NCI-H1417 treated with DMSO at 0.1 percent for 48 hours (cell line): Measurements from ENCODE around the gene ERGIC1.

Experiments used
- DNase-seq: peaks from one replicate; lab custom pipeline; 2025; lab: John Stamatoyannopoulos, UW

Gene ERGIC1

DNA sequence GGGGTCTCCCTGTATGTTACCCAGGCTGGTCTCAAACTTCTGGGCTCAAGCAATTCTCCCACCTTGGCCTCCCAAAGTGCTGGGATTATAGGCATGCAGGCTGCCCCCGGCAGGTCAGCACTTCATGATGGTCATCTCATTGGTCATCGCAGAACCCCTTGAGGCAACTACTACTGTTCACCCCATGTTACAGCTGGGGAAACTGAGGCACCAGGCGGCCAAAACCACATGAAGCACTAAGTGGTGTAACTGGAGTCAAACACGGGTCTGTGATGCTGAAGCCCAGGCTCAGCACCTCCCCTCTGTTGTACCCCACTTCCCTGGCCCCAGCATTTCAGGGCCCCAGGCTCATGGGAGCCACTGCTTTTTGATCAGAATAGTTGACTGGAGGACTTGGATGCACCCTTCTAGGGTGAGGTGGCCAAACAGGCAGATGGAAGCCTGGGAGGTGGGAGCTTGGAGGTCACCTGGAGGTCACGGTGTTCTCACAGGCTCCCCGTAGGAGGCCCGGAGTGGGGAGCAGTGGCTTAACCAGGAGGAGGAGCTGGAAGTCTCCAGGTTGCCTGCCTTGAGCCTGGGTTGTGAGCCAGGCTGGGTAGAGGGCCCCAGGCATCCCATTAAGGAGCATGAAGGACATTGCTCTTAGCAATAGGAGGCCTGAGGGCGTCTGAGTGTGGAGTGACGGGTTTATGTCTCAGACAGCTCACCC is 67.9 kb downstream of the ERGIC1 start:
- DNase-seq, result no peak

GRCh38 chr5:172902497-172903472 is 68.7 kb downstream of the ERGIC1 start:
- no peak for DNase-seq

DNA sequence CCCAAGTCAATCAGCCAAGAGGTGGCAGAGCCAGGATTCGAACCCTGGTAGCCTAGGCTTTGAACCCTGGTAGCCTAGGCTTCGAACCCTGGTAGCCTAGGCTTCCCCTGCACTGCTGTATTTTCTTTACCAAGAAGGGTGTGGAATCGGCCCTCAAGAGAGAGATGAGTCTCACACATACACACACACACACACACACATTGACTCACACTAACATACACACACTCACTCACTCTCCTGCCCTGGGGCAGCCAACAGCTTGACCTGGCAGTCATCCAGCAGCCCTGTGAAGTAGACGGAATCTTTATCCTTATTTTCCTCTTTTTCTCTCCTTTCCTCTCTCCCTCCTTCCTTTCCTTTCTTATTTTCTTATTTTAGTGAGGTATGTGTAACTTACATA is 69.7 kb downstream of the ERGIC1 start:
- no peak for DNase-seq

- no peak for DNase-seq
Measured at GRCh38 chr5:172904312-172904642, 70.2 kb downstream of the ERGIC1 start.

DNA sequence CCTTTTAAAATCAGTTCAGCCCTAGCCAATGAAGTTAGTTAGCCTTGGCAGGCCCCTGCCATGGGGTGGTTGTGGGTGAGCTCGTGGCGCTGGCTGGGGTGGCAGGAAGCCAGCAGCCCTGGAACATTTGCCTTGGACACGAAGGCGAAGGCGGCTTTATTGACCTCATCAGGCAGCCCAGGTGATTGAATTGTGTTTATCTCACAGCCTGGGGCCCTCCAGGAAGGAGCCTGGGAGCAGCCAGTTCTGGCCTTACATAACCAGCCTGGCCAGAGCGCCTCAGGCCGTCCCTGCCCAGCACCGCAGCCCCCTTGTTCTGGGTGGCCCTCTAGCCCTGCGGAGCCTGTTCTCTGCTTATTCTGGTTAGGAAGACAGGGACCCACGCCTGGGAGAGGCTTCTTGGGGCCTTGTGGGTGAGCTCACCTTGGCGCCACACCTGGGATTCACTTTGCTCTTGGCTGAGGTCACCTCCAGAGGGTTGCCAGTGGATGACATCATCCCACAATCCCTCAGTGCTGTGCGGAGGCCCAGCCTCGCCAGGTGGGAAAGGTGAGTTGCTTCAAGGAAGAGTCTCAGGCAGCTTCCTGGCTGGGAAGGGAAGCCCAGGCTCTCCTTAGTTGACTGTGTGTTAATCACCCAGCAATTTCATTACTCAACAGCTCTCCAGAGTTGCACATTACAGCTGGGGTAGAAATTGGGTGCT is 70.7 kb downstream of the ERGIC1 start:
- DNase-seq, result no peak

GRCh38 chr5:172905346-172906140 is 71.5 kb downstream of the ERGIC1 start:
- no peak for DNase-seq

- DNase-seq, result no peak
Measured at GRCh38 chr5:172906436-172906835, 72.4 kb downstream of the ERGIC1 start.

DNA sequence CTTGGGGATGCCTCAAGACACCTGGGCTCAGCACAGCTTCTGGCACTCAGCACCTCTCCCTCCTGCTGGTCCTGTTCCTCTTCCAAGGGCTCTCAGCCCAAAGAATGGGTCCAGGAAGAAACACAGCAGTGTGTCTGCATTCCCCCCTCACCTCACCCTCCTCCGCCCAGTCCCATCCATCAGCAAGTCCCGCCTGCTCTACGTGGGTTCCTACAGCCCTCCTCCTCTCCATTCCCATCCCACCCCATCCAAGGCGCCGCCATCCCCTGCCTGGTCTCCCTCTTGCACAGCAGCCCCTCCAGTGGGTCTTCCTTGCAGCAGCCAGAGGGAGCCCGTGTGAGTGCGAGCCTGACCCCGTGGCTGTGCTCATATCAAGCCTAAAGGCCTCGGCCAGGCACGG is 72.8 kb downstream of the ERGIC1 start:
- no peak for DNase-seq

DNA sequence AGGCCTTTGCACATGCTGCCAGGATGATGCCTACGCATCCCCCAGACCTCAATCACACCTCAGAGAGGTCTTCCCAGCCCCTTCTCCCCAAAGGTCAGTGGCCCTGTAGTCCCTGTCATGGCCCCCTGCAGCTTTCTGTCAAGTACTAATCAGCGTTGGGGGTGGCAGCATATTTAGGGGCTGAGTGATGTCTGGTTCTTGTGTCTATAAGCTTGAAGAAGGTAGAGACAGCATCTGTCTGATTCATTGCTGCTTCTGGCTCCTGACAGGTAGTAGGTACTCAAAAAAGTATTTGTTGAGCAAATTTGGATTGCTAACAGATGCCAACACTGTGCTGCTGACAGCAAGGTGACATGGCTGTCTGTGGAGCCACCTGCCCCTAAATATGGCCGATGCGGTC is 73.6 kb downstream of the ERGIC1 start:
- DNase-seq, result no peak

DNA sequence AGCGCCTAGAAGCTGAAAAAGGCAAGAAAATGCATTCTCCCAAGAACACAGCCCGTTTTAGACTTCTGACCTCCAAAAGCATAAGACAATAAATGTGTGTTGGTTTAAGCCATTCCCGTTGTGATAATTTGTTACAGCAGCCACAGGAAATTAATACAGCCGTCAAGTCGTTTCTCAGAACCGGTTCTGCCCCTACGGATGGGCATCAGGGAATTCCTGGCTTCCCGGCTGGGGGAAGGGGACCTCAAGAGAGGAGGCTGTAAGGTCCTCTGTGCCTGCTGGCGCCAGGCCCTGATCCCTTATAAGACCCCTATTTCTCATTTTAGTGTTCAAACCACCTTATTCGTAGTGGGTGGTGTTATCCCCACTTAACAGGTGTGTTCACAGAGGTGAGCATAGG is 74.6 kb downstream of the ERGIC1 start:
- DNase-seq, result no peak

GRCh38 chr5:172909931-172910502 is 76.0 kb downstream of the ERGIC1 start:
- DNase-seq, result no peak

- DNase-seq, result no peak
Measured at GRCh38 chr5:172910828-172911627, 77.0 kb downstream of the ERGIC1 start.

GRCh38 chr5:172911628-172911880 is 77.5 kb downstream of the ERGIC1 start:
- no peak for DNase-seq

GRCh38 chr5:172911976-172912375 is 77.9 kb downstream of the ERGIC1 start:
- no peak for DNase-seq

GRCh38 chr5:172913117-172913850 is 79.2 kb downstream of the ERGIC1 start:
- no peak for DNase-seq

- no peak for DNase-seq
Measured at GRCh38 chr5:172915514-172915913, 81.5 kb downstream of the ERGIC1 start.

DNA sequence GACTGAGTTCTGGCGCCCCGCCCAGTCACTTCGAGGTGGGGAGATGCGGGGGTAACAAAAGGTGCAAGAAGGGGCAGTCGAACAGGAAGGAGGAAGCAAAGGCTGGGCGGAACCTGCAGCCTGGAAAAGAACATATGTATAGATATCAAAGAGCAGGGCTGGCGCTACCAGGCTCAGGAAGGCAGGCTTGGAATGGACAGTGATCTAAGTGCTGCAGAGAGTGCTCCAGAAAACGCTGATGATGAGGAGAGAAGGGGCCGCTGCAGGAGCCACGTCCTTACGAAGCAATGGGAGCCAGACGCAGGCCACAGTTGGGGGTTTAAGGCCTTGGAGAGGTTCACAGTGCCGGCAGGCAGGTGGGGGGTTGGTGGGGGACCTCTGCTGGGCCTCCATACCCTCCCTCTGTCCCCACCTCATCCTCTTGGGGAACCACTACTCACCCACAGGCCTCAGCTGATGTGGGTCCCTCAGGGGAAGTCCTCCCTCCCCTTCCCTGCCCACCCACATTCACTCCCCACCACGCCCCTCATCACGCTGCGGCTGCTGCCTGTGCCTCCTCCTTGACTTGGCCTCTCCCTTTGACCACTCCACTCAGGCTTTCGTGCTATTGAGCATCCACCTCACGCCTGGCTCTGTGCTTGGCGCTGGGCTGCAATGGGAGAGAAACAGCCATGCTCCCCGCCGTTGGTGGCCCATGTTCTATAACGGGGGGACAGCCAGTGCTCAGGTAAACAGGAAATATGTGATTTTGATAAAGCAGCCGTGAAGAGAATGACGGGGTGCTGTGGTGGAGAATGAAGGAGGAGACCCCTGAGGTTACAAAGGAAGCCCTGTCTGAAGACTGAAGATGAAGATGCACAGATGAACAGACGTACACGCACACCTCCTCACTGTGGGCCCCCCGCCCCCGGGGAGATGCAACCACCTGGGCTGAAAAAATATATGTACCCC is 84.6 kb downstream of the ERGIC1 start:
- DNase-seq, result no peak

- no peak for DNase-seq
Measured at GRCh38 chr5:172919525-172920446, 85.7 kb downstream of the ERGIC1 start.
